Fibroblast of the conjunctiva (primary cell): ENCODE data around the gene HRH1.
A peak's percentile ranks its signal among the peaks of the same experiment; 100 is the strongest.

Experiments used
- DNase-seq: peaks from one replicate; pipeline ENCODE4 v3.0.0-alpha.2; 2010; ENCODE audit warnings: low read depth

HRH1 gene

DNA sequence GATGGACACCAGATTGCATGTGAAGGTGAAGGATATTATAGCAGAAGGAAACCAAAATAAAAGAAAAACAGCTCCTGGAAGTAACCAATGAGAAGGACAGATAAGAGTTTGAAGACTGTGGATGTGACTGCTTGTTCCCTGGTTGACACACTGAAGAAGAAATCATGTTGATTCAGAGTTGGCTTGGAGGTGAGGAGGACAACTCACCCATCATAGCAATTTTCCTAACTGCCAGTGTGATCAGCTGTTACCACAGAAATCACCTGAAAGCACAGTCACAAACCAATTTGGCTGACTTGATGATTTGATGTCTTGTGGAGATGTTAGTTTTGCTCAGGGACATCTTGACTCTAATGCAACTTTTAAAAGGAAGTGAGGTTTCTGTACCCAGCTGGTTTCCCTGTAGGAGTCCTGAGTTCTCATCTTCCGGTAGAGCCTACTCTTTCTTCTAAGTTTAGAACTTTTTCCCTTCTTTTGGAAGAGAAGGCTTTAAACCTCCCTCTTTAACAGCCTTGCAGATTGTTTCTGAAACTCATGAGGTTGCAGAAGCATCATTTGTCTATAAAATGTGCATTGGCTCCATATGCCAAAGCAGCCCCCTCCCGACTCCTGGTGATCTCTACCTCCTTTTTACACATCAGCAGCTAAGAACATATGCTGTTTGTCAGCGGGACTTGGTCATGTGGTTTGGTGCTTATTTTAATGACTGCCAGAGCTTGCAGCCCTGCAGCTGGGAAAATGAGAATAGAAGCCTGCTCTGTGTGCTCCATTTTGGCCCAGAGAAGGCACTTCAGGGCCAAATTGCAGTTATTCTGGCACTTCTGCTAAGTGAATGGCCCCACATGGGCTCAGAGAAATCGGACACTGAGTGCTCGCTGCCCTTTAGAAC is 128.2 kb downstream of the HRH1 start:
- DNase-seq: peak; percentile 43

GRCh38 chr3:11283139-11283475 is 128.8 kb downstream of the HRH1 start:
- DNase-seq: no peak

GRCh38 chr3:11284011-11284410 is 129.7 kb downstream of the HRH1 start:
- DNase-seq: no peak

GRCh38 chr3:11285471-11285870 is 131.2 kb downstream of the HRH1 start:
- no peak for DNase-seq

- no peak for DNase-seq
Observed at GRCh38 chr3:11287404-11287803, 133.1 kb downstream of the HRH1 start.

- no peak for DNase-seq
Observed at GRCh38 chr3:11288021-11288491, 133.8 kb downstream of the HRH1 start.

- peak; percentile 90 for DNase-seq
Observed at GRCh38 chr3:11288786-11289637, 134.7 kb downstream of the HRH1 start.

GRCh38 chr3:11289864-11290263 is 135.6 kb downstream of the HRH1 start:
- no peak for DNase-seq

GRCh38 chr3:11290743-11291680 is 136.7 kb downstream of the HRH1 start:
- DNase-seq: no peak

DNA sequence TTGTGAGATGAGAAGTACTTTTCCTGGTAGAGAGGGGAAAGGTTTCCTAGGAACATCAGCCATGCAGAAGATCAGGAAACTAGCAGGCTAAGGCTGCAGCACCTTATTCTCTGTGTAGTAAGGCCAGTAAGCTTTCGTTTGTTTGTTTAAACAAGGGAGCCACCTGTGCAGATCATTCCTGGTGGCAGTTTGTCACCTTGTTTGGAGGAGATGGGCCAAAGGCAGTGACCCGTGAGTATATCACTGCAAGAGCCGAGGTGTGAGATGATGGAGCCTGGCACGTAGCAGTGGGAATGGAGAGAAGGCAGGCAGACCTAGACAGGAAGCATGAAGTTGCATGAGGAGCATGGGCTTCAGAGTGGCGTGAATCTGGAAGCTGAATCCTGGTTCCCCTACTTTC is 137.5 kb downstream of the HRH1 start:
- no peak for DNase-seq

DNA sequence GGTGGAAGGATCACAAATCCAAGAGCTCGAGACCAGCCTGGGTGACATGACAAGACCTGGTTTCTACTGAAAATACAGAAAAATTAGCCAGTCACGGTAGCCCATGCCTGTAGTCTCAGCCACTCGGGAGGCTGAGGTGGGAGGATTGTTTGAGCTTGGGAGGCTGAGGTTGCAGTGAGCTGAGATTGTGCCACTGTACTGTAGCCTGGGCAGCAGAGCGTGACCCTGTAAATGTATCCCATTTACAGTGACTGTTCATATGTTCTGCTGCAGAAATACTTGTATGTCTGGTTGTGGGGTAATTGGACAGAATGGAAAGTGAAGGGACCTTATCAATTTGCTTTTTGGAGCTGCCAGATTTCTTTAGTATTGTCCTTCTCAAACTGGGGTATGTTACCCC is 142.8 kb downstream of the HRH1 start:
- DNase-seq: no peak

- no peak for DNase-seq
Observed at GRCh38 chr3:11300970-11301369, 146.7 kb downstream of the HRH1 start.

DNA sequence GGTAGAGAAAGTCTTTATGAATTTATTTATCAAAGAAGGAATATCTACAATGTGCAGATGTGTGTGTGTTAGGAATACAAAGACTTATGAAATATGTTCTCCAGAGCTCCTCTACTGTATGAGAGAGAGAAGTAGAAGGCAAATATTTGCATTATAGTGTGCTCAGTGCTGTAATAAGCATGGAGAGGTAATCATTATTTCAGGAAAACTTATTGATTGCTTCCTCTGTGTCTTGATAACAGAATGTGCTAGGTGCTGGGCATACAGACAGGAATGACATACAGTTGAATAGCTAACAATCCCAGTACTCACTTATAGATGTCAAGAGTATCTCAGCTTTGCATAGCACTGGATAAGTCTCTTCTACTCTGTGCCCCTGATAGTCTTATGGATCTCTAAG is 148.2 kb downstream of the HRH1 start:
- no peak for DNase-seq

GRCh38 chr3:11304175-11304574 is 149.9 kb downstream of the HRH1 start:
- no peak for DNase-seq

- no peak for DNase-seq
Observed at GRCh38 chr3:11305509-11305908, 151.2 kb downstream of the HRH1 start.

- no peak for DNase-seq
Observed at GRCh38 chr3:11306817-11307589, 152.7 kb downstream of the HRH1 start.

DNA sequence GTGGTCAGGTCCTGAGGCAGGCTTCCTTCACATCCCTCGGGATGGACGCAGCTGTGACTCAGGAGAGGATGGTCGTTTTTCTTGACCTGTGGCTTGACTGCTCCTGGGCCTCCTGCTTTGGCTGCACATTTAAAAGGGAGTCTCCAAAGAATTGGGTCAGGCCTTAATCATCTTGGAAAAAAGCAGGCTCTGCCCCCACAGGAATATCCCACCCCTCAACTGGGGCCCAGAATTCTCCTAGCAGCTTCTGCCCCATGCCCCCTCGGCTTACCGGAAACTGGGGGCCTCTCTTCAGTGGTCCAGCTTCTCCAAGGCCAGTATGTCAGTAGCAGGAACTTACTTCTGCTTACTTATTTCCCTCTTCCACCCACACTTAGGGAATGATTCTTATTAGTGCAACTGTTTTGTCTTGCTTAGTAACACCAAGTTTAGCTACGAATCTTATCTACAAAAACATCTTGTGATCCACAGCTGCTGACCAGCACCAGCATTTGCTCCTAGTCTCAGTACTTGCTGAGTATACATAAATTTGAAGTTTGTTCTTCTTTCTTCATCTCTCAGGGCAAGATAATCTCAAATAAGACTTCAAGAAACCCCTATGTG is 153.6 kb downstream of the HRH1 start:
- DNase-seq: no peak

DNA sequence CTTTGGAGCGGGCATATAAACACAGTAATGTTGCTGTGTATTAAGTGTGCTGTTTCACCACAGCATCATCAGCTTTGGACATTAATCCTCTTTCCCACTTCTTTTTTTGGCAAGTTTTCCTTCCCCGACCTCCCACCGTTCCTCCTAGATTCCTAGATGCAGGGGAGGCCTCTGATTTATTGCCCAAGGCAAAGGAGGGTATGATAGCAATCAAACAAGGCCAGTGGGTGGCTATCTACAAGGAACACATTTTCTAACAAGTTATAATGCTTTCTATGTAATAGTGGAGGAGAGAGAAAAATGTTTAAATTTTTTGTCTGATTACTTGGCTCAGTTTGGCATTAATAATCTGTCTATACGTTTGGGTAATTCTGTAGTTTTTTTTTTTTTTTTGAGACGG is 156.0 kb downstream of the HRH1 start:
- no peak for DNase-seq

- no peak for DNase-seq
Observed at GRCh38 chr3:11312166-11312565, 157.9 kb downstream of the HRH1 start.
